HCT116 (cell line): ENCODE measurements around the gene PIK3R1. TPM values are rescaled to one million over a fixed set of nuclear protein-coding genes. Genes with fewer than 3 reads are reported as not detected.

Experiments used
- ATAC-seq: fragments of 200-7000 bp; cut with Tn5 transposase; 2 replicates; pipeline ENCODE4 v1.9.1; 2020; ENCODE audit warnings: mild to moderate bottlenecking, moderate library complexity
- BruUV-seq: library from RNA; stranded (reverse); fragments of 400-500 nt; replicated peaks from 2 replicates; lab custom pipeline; 2021; lab: Mats Ljungman, UMichigan
- CTCF ChIA-PET: fragments of 300-600 bp; sonication (Branson Sonifier 250); formaldehyde crosslinking; loops from one replicate; lab custom pipeline; 2021; ENCODE audit warnings: antibody characterized with exemption; lab: Charles Lee
- POLR2A ChIA-PET: fragments of 300-600, 350-600 bp; sonication (Branson Sonifier 250); formaldehyde crosslinking; loops from one replicate; lab custom pipeline; 2021; ENCODE audit warnings: antibody characterized with exemption; lab: Charles Lee
- RAD21 ChIA-PET, 2 experiments: fragments of 300-600 bp; sonication (Branson Sonifier 250); formaldehyde crosslinking; loops; one replicate each; lab custom pipeline; 2023; ENCODE audit warnings: low total read pairs in 2 of 2; ENCODE audit not compliant: uncharacterized antibody in 2 of 2, unreplicated experiment in 2 of 2, low non-redundant PET in 1 of 2; lab: Charles Lee
- DNase-seq: peaks from one replicate; pipeline ENCODE4 v3.0.0-alpha.2; 2010; ENCODE audit warnings: low read depth, low spot score
- H2AFZ ChIP-seq: fragments of 200-600 bp; shearing (Covaris generic), sonication (generic); 2 replicates; pipeline ENCODE4 v1.6.1; 2017; ENCODE audit warnings: low read depth, mixed run types, mixed read lengths, antibody characterized with exemption, low read length; ENCODE audit not compliant: poor library complexity, severe bottlenecking
- H3K27ac ChIP-seq: 2 replicates; pipeline ENCODE4 v1.5.1; 2012; ENCODE audit warnings: low read depth, low read length
- H3K27me3 ChIP-seq: fragments of 200-600 bp; sonication (generic); 2 replicates; pipeline ENCODE4 v1.6.1; 2016; ENCODE audit warnings: mixed run types, low read length, mixed read lengths; ENCODE audit not compliant: insufficient read depth
- H3K36me3 ChIP-seq, 2 experiments: fragments of 200-500 bp in 1 of 2; fragments of 200-600 bp in 1 of 2; sonication (Bioruptor generic) in 1 of 2; sonication (generic) in 1 of 2; 2 replicates each; pipeline versions ENCODE4 v1.5.1 to v1.6.1; 2014 to 2016; ENCODE audit warnings: low read length in 2 of 2, inconsistent platforms in 1 of 2, mixed read lengths in 1 of 2, mixed run types in 1 of 2; ENCODE audit not compliant: insufficient read depth in 2 of 2, control insufficient read depth in 1 of 2
- H3K4me1 ChIP-seq, 2 experiments: fragments of 200-600 bp in 1 of 2; sonication (generic) in 1 of 2; 2 replicates each; pipeline versions ENCODE4 v1.5.1 to v1.6.1; 2012 to 2017; ENCODE audit warnings: low read length in 2 of 2, inconsistent platforms in 1 of 2, mild to moderate bottlenecking in 1 of 2, mixed read lengths in 1 of 2, mixed run types in 1 of 2, moderate library complexity in 1 of 2; ENCODE audit not compliant: insufficient read depth in 2 of 2, control insufficient read depth in 1 of 2
- H3K4me2 ChIP-seq: fragments of 200-600 bp; sonication (generic); 2 replicates; pipeline ENCODE4 v1.6.1; 2017; ENCODE audit warnings: mixed run types, low read length, mixed read lengths
- H3K4me3 ChIP-seq, 2 experiments: fragments of 200-600 bp in 1 of 2; sonication (generic) in 1 of 2; replicated peaks in 1 of 2; 2 replicates each; pipeline ENCODE4 v1.5.1; 2011 to 2016; ENCODE audit warnings: low read length in 2 of 2, control low read depth in 1 of 2, low read depth in 1 of 2, mild to moderate bottlenecking in 1 of 2, mixed read lengths in 1 of 2, mixed run types in 1 of 2
- H3K79me2 ChIP-seq: fragments of 200-600 bp; sonication (generic); 2 replicates; pipeline ENCODE4 v1.6.1; 2017; ENCODE audit warnings: mild to moderate bottlenecking, mixed run types, low read length, moderate library complexity, mixed read lengths; ENCODE audit not compliant: insufficient read depth
- H3K9ac ChIP-seq: fragments of 200-600 bp; sonication (generic); 2 replicates; pipeline ENCODE4 v1.6.1; 2016; ENCODE audit warnings: low read length, mixed read lengths
- H3K9me2 ChIP-seq: fragments of 200-600 bp; sonication (generic), shearing (Covaris generic); 2 replicates; pipeline ENCODE4 v1.6.1; 2017; ENCODE audit warnings: mixed run types, mild to moderate bottlenecking, moderate library complexity; ENCODE audit not compliant: insufficient read depth
- H3K9me3 ChIP-seq, 2 experiments: fragments of 200-500 bp in 1 of 2; fragments of 200-600 bp in 1 of 2; sonication (Bioruptor generic) in 1 of 2; sonication (generic) in 1 of 2; 2 replicates each; pipeline ENCODE4 v1.6.1; 2014 to 2017; ENCODE audit warnings: low read length in 2 of 2, mixed read lengths in 2 of 2, inconsistent platforms in 1 of 2, low read depth in 1 of 2, mild to moderate bottlenecking in 1 of 2, mixed run types in 1 of 2, moderate library complexity in 1 of 2; ENCODE audit not compliant: control insufficient read depth in 1 of 2, insufficient read depth in 1 of 2
- H4K20me1 ChIP-seq: fragments of 200-600 bp; sonication (generic), shearing (Covaris generic); 2 replicates; pipeline ENCODE4 v1.6.1; 2017; ENCODE audit warnings: mixed run types, mild to moderate bottlenecking, moderate library complexity; ENCODE audit not compliant: insufficient read depth
- CBX3 ChIP-seq: IDR thresholded peaks from 2 replicates; pipeline ENCODE4 v1.6.1; 2012; ENCODE audit warnings: low read depth
- CEBPB ChIP-seq: IDR thresholded peaks from 2 replicates; pipeline ENCODE4 v1.6.1; 2012; ENCODE audit warnings: low read depth
- CTCF ChIP-seq, 3 experiments: fragments of 200-600 bp in 1 of 3; sonication (generic) in 1 of 3; IDR thresholded peaks in 2 of 3; conservative IDR thresholded peaks in 1 of 3; 2 replicates each; pipeline ENCODE4 v1.5.1; 2012 to 2017; ENCODE audit warnings: low read depth in 2 of 3, low read length in 2 of 3, antibody characterized with exemption in 1 of 3, borderline replicate concordance in 1 of 3, control low read depth in 1 of 3, mild to moderate bottlenecking in 1 of 3, mixed read lengths in 1 of 3, mixed run types in 1 of 3, moderate library complexity in 1 of 3; ENCODE audit not compliant: insufficient read depth in 1 of 3
- ELF1 ChIP-seq: IDR thresholded peaks from 2 replicates; pipeline ENCODE4 v1.6.1; 2012; ENCODE audit warnings: low read depth, borderline replicate concordance
- EZH2 ChIP-seq: fragments of 200-600 bp; sonication (generic); IDR thresholded peaks from 2 replicates; pipeline ENCODE4 v1.6.1; 2017; ENCODE audit warnings: antibody characterized with exemption, mixed run types
- EZH2phosphoT487 ChIP-seq: fragments of 200-600 bp; IDR thresholded peaks from 2 replicates; pipeline ENCODE4 v1.6.1; 2018; ENCODE audit warnings: antibody characterized with exemption, borderline replicate concordance
- FOSL1 ChIP-seq: IDR thresholded peaks from 2 replicates; pipeline ENCODE4 v1.6.1; 2012; ENCODE audit warnings: low read depth
- JUND ChIP-seq: IDR thresholded peaks from 2 replicates; pipeline ENCODE4 v1.6.1; 2012
- POLR2A ChIP-seq: IDR thresholded peaks from 2 replicates; pipeline ENCODE4 v1.7.0; 2011; ENCODE audit warnings: borderline replicate concordance; ENCODE audit not compliant: insufficient read depth, insufficient read length; ENCODE audit errors: extremely low read depth
- RAD21 ChIP-seq: IDR thresholded peaks from 2 replicates; pipeline ENCODE4 v1.6.1; 2012; ENCODE audit warnings: low read depth, mild to moderate bottlenecking
- SRF ChIP-seq: IDR thresholded peaks from 2 replicates; pipeline ENCODE4 v1.6.1; 2012; ENCODE audit warnings: low read depth
- TCF7L2 ChIP-seq: IDR thresholded peaks from 2 replicates; pipeline ENCODE4 v1.7.0; 2011; ENCODE audit warnings: borderline replicate concordance, inconsistent platforms; ENCODE audit not compliant: insufficient read depth, insufficient read length; ENCODE audit errors: extremely low read depth
- YY1 ChIP-seq: IDR thresholded peaks from 2 replicates; pipeline ENCODE4 v1.6.1; 2011; ENCODE audit warnings: low read length, low read depth, moderate library complexity, mild to moderate bottlenecking; ENCODE audit not compliant: insufficient replicate concordance; ENCODE audit errors: extremely low read depth
- ZFX ChIP-seq: fragments of 450-650 bp; IDR thresholded peaks from 2 replicates; pipeline ENCODE4 v1.6.1; 2017
- intact Hi-C: fragments of 100-400 bp; cut with micrococcal nuclease; formaldehyde crosslinking; loops from 2 replicates; pipeline ENCODE4 v1.10.0; 2022
- total RNA-seq: library from RNA; stranded (reverse); gene quantifications from one replicate; pipeline ENCODE4 v1.2.1, GENCODE V29; 2021; ENCODE audit not compliant: unreplicated experiment
- TF ChIP-seq, protein P1 (sequence below): IDR thresholded peaks from 2 replicates; pipeline ENCODE4 v1.6.1; 2012
- TF ChIP-seq, protein P2 (sequence below): IDR thresholded peaks from 2 replicates; pipeline ENCODE4 v1.6.1; 2012
- TF ChIP-seq, protein P3 (sequence below): IDR thresholded peaks from 2 replicates; pipeline ENCODE4 v1.6.1; 2011; ENCODE audit warnings: mild to moderate bottlenecking, low read length, moderate library complexity; ENCODE audit not compliant: insufficient replicate concordance; ENCODE audit errors: extremely low read depth

Gene PIK3R1
- total RNA-seq, 1 experiment from 2014 or later: 7.2 TPM

- H3K9ac ChIP-seq: no peak overlapping the region
- no peak overlapping the region for H3K27ac ChIP-seq
- ChIA-PET RAD21 (no interaction called here), POLR2A (no interaction called here), CTCF (no interaction called here)
- H4K20me1 ChIP-seq: no peaks in the 10 kb centered on the region
- intact Hi-C loops: no loop called here
- no peaks in the 10 kb centered on the region for H3K36me3 ChIP-seq
- no peak overlapping the region for H3K4me2 ChIP-seq
- H2AFZ ChIP-seq: no peak overlapping the region
- DNase-seq: no peak
- no peaks in the 10 kb centered on the region for H3K79me2 ChIP-seq
- H3K27me3 ChIP-seq: no peaks in the 10 kb centered on the region
- H3K4me3 ChIP-seq: no peak overlapping the region
- no peak for TF ChIP-seq POLR2A
- no peak for TF ChIP-seq EZH2phosphoT487
- no peak for TF ChIP-seq CEBPB
- TF ChIP-seq RAD21: no peak
- no peak for TF ChIP-seq EZH2
- H3K9me3 ChIP-seq: no peaks in the 10 kb centered on the region
- H3K9me2 ChIP-seq: no peaks in the 10 kb centered on the region
- peaks cover 10 to 31% of the 10 kb centered on the region in 2 experiments for H3K4me1 ChIP-seq
- no peak for ATAC-seq
- no TSS peak for BruUV-seq
Measured at GRCh38 chr5:68341006-68341405, 125.5 kb downstream of the PIK3R1 start.

- ChIA-PET POLR2A (no interaction called here), CTCF (no interaction called here), RAD21 (no interaction called here)
- Histone ChIP-seq H3K9me3 (no peaks in the 10 kb centered on the region), H3K79me2 (no peaks in the 10 kb centered on the region), H3K36me3 (no peaks in the 10 kb centered on the region), H3K4me1 (peaks cover 10 to 24% of the 10 kb centered on the region in 2 experiments), H3K4me3 (no peak overlapping the region), H3K9me2 (no peaks in the 10 kb centered on the region), H3K27ac (no peak overlapping the region), H3K9ac (no peak overlapping the region), H4K20me1 (no peaks in the 10 kb centered on the region), H2AFZ (no peak overlapping the region), H3K4me2 (no peak overlapping the region), H3K27me3 (no peaks in the 10 kb centered on the region)
- no TSS peak for BruUV-seq
- no peak for DNase-seq
- intact Hi-C loops: no loop called here
- ATAC-seq: no peak
- TF ChIP-seq YY1 (no peak), ZFX (no peak), CBX3 (no peak), CEBPB (no peak), TCF7L2 (no peak), POLR2A (no peak), JUND (no peak), ELF1 (no peak), CTCF (IDR thresholded peaks at IDR 0.05 in 2 of 3, conservative IDR thresholded peaks at IDR 0.05 in 1 of 3; ENCODE audit: borderline replicate concordance in 1 of 3, insufficient read depth in 1 of 3, low read depth in 2 of 3, low read length in 2 of 3) (no peak), FOSL1 (no peak), SRF (no peak), EZH2 (no peak)
- TF ChIP-seq, protein P1, sequence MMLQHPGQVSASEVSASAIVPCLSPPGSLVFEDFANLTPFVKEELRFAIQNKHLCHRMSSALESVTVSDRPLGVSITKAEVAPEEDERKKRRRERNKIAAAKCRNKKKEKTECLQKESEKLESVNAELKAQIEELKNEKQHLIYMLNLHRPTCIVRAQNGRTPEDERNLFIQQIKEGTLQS: no peak
- TF ChIP-seq, protein P2, sequence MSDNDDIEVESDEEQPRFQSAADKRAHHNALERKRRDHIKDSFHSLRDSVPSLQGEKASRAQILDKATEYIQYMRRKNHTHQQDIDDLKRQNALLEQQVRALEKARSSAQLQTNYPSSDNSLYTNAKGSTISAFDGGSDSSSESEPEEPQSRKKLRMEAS: no peak
- TF ChIP-seq, protein P3, sequence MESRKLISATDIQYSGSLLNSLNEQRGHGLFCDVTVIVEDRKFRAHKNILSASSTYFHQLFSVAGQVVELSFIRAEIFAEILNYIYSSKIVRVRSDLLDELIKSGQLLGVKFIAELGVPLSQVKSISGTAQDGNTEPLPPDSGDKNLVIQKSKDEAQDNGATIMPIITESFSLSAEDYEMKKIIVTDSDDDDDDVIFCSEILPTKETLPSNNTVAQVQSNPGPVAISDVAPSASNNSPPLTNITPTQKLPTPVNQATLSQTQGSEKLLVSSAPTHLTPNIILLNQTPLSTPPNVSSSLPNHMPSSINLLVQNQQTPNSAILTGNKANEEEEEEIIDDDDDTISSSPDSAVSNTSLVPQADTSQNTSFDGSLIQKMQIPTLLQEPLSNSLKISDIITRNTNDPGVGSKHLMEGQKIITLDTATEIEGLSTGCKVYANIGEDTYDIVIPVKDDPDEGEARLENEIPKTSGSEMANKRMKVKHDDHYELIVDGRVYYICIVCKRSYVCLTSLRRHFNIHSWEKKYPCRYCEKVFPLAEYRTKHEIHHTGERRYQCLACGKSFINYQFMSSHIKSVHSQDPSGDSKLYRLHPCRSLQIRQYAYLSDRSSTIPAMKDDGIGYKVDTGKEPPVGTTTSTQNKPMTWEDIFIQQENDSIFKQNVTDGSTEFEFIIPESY: no peak
Measured at GRCh38 chr5:68342693-68343092, 127.1 kb downstream of the PIK3R1 start.
